NCI-H526 (cell line): ENCODE data around the gene IQSEC2.

ENCODE experiments used
- DNase-seq, 2 experiments: peaks; one replicate each; lab custom pipeline; 2025; lab: John Stamatoyannopoulos, UW

IQSEC2 gene

DNA sequence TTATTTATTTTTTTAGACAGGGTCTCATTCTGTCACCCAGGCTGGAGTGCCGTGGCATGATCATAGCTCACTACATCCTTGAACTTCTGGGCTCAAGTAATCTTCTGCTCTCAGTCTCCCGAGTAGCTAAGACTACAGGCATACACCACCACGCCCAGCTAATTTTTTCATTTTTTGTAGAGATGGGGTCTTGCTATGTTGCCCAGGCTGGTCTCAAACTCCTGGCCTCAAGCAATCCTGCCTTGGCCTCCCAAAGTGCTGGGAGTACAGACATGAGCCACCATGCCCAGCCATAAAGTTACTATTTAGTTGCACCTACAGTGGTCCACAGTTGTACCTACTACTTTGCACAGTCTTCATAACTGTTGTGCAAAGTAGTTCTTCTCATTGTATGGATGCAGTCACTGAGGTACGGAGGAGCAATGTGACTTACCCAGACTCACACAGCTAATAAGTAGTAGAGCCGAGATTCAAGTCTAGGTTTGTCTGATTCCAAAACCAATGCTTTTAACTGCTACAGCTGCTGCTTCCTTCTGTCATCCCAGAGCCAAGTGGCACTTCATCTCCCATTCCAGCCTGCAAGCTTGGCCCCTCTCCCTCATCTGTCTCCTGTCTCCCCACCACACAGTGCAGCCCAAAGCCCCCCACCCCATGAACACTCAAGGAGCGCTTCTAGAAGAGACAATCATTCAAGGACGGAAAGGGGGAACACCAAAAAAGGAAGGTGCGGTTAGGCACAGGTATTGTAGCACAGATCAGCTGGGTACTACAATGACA, 24.0 kb upstream of the IQSEC2 start:
- no peak for DNase-seq

DNA sequence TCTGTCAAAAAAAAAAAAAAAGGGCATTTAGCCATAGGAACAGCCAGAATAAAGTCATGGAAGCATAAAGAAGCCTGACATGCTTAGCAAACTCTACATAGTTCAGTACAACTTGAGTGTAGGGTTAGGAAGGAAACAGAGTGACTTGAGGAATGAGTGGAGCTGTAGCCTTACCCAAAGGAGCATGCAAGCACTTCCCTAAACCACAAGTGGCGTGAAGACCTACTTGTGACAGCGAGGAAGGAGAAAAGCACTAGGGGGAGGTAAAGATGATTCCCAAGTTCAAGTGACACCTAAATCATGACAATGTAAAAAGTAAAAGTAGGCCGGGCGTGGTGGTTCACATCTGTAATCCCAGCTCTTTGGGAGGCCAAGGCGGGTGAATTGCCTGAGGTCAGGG, 21.8 kb upstream of the IQSEC2 start:
- no peak for DNase-seq

DNA sequence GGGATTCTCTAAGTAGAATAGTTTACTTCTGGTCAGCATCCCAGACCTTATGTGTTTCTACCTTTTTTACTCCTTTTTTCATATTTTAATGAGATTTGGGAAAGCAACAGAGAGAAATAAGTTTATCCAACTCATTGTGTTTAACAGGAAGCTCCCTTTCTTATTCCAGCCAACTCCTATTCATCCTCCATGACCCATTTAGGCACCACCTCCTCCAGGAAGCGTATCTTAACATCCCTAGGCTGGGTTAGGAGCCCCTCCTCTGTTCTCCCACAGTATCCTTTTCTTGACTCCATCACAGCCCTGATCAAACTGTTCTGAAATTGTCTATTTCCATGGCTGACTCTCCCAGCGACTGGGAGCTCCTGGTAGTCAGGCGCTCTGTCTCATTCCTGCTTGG, 18.8 kb upstream of the IQSEC2 start:
- DNase-seq: no peak

DNA sequence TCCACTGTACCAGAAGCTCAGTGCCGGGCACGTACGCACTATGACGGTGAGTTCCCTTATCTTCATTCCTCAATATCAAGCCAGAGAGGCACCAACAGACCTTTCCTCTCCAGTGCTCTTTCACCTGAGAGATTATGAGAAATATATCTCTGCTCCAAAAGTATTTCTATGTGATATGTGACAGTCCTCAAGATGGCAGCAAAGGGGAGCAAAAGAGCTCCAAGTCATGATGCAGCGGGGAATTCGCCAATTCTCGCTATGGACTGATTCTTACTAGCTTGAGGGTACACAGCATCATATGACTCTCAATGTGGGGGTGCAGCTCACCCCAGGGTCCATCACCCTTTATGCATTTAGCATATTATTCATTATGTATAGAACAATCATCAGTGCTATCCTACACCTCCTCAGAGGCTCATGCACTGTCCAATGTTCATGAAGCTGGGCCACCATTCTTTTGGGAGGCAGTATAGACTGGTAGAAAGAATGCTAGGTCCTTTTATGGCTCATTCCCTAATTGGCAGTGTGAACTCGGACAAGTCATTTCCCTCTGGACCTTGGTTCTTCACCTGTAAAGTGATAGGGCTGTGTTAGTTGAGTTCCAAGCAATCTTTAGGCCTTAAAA, 12.8 kb upstream of the IQSEC2 start:
- DNase-seq: peak in 1 of 2 experiments; percentile 22

DNA sequence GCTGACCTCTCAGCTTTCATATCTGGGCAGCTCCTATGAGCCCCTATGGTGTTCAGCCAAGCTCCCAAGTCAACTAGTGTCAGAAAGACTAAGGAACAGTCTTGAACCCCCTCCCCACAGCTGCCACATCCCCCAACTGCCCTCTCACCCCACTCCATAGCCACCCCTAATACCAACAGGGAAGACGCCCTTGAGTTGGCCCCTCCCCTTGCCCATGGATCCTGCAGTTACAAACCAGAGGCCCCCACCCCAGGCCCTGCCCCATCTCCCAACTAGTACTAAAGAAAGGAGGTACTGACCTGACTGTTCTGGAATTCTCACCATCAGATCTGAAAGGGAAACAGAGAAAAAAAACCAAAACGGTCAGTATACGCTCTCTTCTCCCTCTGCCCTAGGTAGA, 10.2 kb upstream of the IQSEC2 start:
- no peak for DNase-seq

DNA sequence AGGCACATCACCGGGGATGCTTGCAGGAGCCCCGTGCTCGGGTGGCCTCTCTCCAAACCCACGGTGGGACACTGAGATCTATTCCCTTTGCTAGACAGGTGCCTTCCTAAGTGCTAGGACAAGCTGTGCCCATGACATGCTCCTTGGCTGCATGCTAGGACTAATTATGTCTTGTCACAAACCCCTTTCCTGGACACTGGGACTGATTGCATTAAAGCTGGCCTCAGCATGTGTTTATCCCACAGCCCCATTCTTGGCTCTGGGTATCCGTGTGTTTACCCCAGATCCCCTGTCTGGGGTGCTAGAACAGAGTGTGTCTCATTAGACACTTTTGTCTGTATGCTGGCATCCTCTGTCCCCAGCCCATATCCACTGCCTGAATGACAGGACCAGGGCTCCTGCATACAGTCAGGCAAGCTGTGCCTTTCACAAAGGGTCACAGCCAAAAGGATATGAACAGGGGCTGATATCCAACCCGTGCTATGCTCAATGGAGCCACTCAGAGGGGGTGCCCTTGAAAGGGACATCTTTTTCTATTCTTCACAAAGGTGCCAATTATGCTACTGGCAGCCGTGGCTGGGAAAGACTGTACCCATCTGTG, 9.2 kb upstream of the IQSEC2 start:
- DNase-seq: no peak

DNA sequence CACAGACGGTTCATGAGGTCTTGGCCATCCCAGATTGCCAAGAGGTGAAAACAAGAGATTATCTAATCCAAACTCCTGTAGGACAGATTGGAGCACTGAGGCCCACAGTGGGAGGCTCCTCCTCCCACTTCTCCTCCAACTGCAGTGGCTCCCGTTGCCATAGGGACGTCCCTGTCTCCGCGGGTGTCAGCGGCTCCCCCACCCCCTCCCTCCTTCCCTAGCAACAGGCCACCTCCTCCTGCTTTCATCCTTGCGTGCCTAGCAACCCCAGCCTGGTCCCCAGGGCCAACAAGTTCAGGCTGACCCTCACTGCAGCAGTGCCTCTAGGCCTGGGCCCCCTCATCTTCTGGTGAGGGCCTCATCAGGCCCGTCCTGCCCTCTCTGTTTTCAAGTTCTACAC, 6.8 kb upstream of the IQSEC2 start:
- peak; percentile 41 to 53 for DNase-seq

DNA sequence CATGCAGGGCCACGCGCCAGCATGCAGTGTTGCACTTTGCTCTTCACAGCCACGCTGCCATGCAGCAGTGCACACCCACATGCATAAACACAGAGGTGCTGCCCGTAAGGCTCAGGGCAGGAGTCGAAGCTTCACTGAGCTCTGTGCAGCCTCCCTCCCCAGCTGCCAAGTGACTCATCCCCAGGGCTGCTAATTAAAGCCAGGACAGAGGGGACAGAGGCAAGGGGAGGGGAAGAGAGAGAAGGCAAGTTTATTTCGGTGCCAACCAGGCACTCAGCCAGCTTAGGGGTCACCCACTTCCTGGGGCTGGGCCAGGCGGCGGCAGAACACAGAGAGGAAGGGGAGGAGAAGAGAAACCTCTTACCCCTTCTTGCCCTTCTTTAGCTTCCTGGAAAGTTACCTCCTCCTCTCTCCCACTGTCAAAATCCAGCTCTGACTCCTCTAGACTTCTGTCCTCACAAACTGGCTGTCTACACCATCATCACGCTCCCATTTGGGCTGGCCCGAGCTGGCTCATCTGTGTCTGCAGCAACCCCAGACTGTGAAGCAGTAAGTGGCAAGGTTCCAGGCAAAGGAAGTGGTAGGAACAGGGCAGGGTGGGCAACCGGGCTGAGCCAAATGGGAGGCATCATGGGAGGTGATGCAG, 6.2 kb upstream of the IQSEC2 start:
- DNase-seq: no peak

DNA sequence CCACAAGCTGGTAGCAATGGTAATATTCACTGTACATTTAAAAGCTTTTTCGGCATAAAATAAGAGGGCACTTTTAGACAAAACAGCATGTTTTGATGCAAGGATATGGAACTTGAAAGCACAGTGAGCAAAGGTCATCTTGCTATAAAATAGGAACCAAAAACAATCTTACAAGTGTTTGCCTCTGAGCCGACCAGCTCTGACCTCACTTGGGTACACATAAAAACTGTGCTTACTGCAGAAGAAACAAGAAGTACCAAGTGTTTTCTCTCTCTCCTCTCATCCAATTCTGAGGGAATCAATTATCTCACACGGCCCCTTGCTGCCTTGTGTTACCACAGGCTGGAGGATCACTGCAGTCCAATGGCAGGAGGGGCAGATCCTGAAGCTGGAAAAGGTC, 4.8 kb upstream of the IQSEC2 start:
- no peak for DNase-seq

DNA sequence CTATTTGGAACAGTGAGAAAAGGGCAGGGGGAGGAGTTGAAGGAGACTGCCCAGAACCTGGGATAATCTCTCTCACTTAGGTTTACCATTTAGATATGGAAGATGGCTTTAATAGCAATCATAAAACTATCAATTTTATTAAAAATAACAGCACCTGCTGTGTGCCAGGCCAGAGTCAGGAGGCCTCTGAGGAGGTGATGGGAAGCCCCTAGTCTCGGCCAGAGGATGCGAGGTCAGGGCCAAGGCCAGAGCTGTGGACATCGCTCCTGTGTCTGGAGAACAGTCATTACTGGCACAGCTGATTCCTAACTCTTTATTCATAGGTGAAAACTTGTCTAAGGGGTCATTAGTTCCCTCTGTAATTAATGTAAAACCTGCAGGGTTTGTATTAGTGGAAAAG, 4.2 kb upstream of the IQSEC2 start:
- no peak for DNase-seq

DNA sequence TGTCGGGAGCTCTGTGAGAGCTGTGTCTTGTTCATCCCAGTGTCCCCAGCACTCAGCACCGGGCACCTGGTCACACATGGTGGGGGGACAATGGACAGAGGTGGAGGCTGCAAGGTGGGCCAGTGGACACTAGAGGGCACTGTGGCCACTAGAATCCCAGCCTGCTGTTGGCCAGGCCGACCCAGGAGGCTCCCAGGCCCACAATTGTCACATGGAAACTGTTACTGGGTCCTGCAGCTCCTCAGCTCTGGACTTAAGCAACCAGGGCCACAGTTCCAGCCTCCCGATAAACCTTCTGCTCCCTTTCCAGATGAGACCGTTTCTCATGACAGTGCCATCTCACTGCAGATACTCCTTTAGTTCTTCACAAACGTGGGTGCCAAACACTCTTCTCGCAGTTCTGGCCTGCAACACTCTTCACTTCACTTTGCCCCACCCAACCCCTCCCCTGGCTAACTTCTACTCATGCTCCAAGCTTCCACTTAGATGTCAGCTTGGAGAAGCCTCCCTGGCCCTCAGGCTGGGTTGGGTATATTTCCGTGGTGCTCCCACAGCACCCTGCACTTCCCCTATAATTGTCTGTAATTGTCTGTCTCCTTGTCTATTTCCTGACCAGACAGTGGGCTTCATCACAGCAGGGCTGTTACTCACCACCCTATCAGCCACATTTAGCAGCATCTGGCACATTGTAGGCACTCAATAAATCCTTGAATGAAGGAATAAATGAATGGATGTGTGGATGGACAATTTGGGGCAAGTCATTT, 3.5 kb upstream of the IQSEC2 start:
- peak in 1 of 2 experiments; percentile 70 for DNase-seq

DNA sequence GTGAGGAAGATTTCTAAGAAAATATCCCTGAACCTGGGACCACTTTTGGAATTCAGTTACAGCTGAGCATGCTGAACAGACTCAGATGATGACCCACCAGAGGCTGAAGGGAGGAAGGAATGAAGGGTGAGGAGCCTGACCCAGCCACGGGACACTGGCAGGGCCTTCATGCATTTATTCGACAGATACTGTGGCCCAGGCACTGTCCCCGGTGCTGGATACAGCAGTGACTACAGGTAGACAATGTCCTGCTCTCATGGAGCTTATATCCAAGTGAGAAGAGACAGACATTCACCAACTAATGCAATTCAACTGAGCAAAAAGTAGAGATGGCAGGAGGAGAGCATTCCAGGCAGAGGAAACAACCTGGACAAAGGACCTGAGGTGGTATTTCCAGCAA, 2.2 kb upstream of the IQSEC2 start:
- DNase-seq: no peak

DNA sequence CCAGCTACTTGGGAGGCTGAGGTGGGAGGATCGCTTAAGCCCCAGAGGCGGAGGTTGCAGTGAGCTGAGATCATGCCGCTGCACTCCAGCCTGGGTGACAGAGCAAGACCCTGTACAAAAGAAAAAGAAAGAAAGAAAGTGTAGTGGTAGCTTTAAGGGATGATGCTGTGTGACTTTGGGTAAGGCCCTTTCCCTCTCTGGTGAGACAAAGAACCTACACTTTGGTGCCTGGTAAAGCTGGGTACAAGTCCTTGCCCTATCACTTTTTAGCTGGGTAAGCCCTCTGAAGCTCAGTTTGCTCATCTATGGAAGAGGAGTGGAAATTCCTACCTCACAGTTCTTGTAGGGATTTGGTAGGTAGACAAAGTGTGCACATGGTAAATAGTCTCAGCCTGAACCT, 1.7 kb upstream of the IQSEC2 start:
- no peak for DNase-seq

DNA sequence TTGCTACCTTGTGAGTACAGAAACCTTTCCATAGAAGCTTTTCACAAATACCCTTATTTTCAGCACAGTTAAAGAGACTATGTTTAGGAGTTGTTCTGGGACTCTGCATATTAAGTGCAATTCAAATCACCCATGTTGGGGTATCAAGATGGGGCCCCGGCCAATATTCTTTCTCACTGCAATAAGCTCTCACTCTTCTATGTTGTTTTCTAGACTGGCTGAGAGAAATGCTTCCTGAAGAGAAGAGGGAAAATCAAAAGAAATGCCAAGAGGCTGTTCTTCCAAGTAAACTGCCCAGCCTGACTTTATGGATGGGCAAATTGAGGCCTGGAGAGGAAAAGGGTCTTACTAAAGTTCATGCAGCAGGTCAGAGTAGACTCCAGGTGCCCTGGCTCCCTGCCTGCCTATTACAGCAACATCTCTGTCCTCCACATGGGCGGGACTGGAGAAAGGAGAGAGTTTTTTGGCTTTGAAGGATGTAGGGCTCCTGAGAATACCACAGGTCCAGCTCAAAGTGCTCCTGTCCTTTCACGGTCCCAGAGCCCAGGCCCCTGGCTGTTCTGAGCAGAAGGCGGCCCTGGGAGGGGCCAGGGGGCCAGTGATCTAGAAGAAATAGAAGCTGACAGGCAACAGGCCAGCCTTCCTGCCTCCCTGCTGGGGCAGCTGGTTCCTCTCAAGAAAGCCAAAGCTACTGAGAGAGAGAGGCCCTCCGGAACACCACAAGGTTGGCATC, 745 bp upstream of the IQSEC2 start:
- no peak for DNase-seq

DNA sequence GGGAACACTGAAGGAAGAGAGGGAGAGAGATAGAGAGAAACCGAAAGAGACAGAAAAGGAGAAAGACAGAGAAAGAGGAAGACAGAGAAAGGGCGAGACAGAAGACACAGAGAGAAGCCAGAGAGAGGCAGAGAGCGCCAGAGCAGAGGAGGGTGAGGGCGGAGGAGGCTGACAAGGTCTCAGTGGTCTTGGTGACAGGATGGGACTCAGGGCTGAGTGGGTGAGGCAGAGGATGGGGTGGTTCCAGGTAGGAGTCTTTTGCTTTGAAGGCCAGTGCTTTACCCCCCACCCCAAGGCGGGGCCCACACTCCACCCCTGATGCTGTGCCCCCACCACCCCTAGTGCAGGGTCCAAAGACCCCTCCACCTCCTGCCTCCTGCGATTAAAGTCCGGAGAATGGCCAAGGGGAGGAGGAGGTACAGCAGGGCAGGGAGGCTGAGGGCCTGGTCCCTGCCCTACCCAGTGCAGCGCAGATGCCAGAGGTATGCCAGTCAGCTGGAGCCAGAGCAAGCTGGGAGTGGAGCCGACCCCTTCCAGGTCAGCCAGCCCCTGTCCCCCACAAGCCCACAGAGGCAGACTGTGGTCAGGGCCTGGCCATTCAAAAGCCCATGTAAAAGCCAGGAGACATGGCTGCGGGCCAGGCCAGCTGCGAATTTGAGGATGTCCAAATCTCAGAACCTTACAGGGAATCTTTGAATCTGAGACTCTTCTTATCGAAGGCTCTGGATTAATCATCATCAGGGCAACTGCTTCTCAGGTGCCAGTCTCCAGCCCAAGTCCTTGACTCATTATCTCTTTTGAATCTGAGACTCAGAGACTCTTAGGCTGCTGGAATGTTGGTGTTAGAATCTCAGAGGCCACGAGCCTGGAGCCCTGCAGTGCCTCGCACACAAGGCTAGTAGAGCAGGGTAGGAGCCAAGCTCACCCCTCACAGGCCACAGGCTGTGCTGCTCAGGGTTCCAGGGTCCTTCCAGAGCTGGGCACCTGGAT, 758 bp downstream of the IQSEC2 start:
- DNase-seq: no peak

DNA sequence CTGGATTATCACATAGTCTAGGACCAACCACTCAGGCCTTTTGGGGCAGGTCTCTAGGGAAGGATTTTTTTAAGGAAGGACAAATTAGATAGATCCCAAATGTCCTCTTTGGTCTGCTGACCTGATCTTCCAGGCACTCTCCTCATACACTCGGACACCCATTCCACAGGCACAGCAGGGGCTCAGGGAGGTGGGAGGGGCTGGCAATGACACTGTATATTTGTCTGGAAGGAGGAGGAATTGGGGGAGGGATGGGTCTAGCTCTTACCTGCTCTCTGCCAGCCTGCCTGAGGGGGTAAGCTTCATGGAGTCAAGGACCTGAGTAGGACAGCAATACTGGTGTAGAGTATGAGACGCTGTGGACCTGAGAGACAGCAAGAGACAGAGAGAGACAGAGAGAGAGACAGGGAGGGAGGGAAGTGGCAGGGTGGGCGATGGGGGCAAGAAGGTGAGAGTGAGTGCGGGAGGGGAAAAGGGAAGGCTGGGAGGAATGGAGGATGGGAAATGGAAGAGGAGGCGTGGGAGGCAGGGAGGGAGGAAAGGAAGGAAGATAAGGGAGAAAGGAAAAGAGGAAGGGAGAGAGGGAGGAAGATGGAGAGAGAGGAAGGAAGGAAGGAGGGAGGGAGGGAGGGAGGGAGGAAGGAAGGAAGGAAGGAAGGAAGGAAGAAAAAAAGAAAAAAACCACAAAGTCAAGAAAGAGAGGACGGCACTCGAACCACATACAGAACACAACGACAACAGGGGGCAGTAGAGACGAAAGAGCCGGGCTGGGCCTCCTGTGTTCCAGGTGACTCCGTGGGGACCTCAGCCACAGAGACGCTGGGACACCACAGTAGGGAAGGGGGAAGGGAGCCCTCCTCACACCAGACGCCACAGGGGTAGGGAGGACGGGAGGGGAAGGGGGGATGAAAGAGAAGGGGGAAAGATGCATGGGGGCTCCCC, 1.8 kb downstream of the IQSEC2 start:
- peak in 1 of 2 experiments; percentile 17 for DNase-seq

DNA sequence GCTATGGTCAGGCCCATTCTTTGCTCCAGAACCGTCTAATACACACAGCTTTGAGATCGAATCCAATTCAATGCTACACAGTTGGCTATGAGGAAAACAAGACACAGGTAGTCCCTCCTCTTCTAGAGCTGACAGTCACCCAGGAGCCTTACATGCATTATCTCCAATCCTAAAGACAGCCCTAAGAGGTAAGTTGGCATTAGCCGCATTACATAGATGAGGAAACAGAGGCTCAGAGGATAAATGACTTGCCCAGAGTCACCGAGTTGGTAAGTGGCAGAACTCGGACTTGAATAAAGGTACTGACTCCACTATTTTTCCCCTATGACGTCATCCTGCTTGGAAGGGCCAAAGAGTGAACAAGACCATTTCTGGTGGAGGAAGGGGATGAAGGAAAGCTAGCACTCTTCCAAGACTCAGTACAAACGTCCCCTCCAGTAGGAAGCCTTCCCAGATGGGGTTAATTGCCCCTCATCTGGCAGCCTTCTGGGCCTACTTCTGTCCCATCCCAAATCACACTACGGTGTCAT, 8.5 kb downstream of the IQSEC2 start:
- DNase-seq: no peak

DNA sequence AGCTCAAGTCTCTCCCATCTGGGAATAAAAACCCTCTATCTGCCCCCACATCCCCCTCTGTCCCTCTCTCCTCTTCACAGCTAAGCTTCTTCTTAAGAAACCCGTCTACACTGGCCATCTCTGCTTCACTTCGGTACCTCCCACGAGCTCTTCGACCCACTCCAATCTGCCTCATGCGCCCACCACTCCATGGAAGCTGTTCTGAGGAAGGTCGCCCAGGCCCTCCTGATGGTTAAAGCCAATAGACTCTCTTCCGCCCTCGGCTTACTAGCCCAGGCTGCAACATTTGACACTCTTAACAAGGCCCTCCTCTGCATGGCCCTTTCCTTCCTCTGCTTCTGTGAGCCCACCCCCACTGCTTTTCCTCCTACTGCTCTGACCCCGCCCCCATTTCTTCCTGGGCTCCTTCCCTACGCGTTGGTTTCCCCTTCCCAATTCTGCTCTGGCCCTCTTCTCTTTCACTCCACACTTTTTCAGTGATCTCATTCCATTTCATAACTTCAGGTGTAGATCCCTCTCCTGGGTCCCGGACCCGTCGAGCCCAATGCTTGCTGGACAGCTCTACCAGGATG, 11.8 kb downstream of the IQSEC2 start:
- no peak for DNase-seq
